Loucy (cell line): Measurements from ENCODE around the gene ARID3B.

Experiments used
- H2AFZ ChIP-seq: fragments of 200-600 bp; sonication (generic); 2 replicates; pipeline ENCODE4 v1.6.0; 2016; ENCODE audit warnings: antibody characterized with exemption, mild to moderate bottlenecking, low read length, moderate library complexity
- H3F3A ChIP-seq: fragments of 200-600 bp; 2 replicates; pipeline ENCODE4 v1.6.0; 2016; ENCODE audit warnings: antibody characterized with exemption, low read depth, mild to moderate bottlenecking
- H3K27me3 ChIP-seq: fragments of 200-600 bp; sonication (generic); 2 replicates; pipeline ENCODE4 v1.6.1; 2014; ENCODE audit warnings: low read length, mild to moderate bottlenecking; ENCODE audit not compliant: insufficient read depth, poor library complexity, severe bottlenecking
- H3K36me3 ChIP-seq: fragments of 200-600 bp; sonication (generic); 2 replicates; pipeline ENCODE4 v1.6.1; 2016; ENCODE audit warnings: low read length; ENCODE audit not compliant: insufficient read depth
- H3K4me1 ChIP-seq: fragments of 200-600 bp; sonication (generic); 2 replicates; pipeline ENCODE4 v1.5.1; 2014; ENCODE audit warnings: low read length, mild to moderate bottlenecking; ENCODE audit not compliant: insufficient read depth, poor library complexity, severe bottlenecking
- H3K4me2 ChIP-seq: fragments of 200-600 bp; sonication (generic); 2 replicates; pipeline ENCODE4 v1.6.0; 2014; ENCODE audit warnings: antibody characterized with exemption, low read length, low read depth, mild to moderate bottlenecking; ENCODE audit not compliant: poor library complexity, severe bottlenecking
- H3K4me3 ChIP-seq: fragments of 200-600 bp; sonication (generic); 2 replicates; pipeline ENCODE4 v1.5.1; 2014; ENCODE audit warnings: low read length, mild to moderate bottlenecking, mixed read lengths; ENCODE audit not compliant: poor library complexity, severe bottlenecking
- H3K79me2 ChIP-seq: fragments of 200-600 bp; sonication (generic); 2 replicates; pipeline ENCODE4 v1.6.1; 2014; ENCODE audit warnings: low read length; ENCODE audit not compliant: insufficient read depth
- H3K9ac ChIP-seq: fragments of 200-600 bp; sonication (generic); 2 replicates; pipeline ENCODE4 v1.6.0; 2014; ENCODE audit warnings: mild to moderate bottlenecking, low read depth, low read length, moderate library complexity; ENCODE audit not compliant: poor library complexity, severe bottlenecking
- H3K9me2 ChIP-seq: fragments of 200-600 bp; sonication (generic); replicated peaks from 2 replicates; pipeline ENCODE4 v1.6.1; 2016; ENCODE audit warnings: low read depth, low read length, mixed read lengths
- H3K9me3 ChIP-seq: fragments of 200-600 bp; sonication (generic); 2 replicates; pipeline ENCODE4 v1.6.1; 2014; ENCODE audit warnings: mild to moderate bottlenecking, antibody characterized with exemption, low read length, low read depth; ENCODE audit not compliant: insufficient read depth
- H4K20me1 ChIP-seq: fragments of 200-600 bp; sonication (generic); 2 replicates; pipeline ENCODE4 v1.6.0; 2014; ENCODE audit warnings: antibody characterized with exemption, low read length, mild to moderate bottlenecking; ENCODE audit not compliant: insufficient read depth, poor library complexity, severe bottlenecking
- CTCF ChIP-seq: fragments of 200-600 bp; sonication (generic); conservative IDR thresholded peaks from 2 replicates; pipeline ENCODE4 v1.5.1; 2014; ENCODE audit warnings: mild to moderate bottlenecking, antibody characterized with exemption, low read length
- EZH2phosphoT487 ChIP-seq: fragments of 200-600 bp; IDR thresholded peaks from 2 replicates; pipeline ENCODE4 v1.6.1; 2018; ENCODE audit warnings: antibody characterized with exemption, mild to moderate bottlenecking, moderate library complexity, borderline replicate concordance

ARID3B gene

GRCh38 chr15:74499366-74499765, 41.7 kb upstream of the ARID3B start:
- no peaks in the 10 kb centered on the region for H3K9me3 ChIP-seq
- H4K20me1 ChIP-seq, result no peaks in the 10 kb centered on the region
- no peaks in the 10 kb centered on the region for H3K27me3 ChIP-seq
- no peak overlapping the region for H3K4me2 ChIP-seq
- H3K9me2 ChIP-seq, result no peaks in the 10 kb centered on the region
- TF ChIP-seq CTCF, result no peak
- no peak for TF ChIP-seq EZH2phosphoT487
- H3K4me1 ChIP-seq, result no peaks in the 10 kb centered on the region
- no peaks in the 10 kb centered on the region for H3F3A ChIP-seq
- no peak overlapping the region for H3K9ac ChIP-seq
- H3K36me3 ChIP-seq, result no peaks in the 10 kb centered on the region
- no peaks in the 10 kb centered on the region for H3K79me2 ChIP-seq
- H2AFZ ChIP-seq, result no peak overlapping the region
- H3K4me3 ChIP-seq, result no peak overlapping the region

- no peaks in the 10 kb centered on the region for H3K9me3 ChIP-seq
- H3K4me1 ChIP-seq, result no peaks in the 10 kb centered on the region
- H3K4me3 ChIP-seq, result no peak overlapping the region
- TF ChIP-seq CTCF (no peak), EZH2phosphoT487 (no peak)
- no peak overlapping the region for H3K4me2 ChIP-seq
- H3K9ac ChIP-seq, result no peak overlapping the region
- H3K36me3 ChIP-seq, result no peaks in the 10 kb centered on the region
- H4K20me1 ChIP-seq, result no peaks in the 10 kb centered on the region
- H3K79me2 ChIP-seq, result no peaks in the 10 kb centered on the region
- no peak overlapping the region for H2AFZ ChIP-seq
- no peaks in the 10 kb centered on the region for H3K27me3 ChIP-seq
- H3K9me2 ChIP-seq, result no peaks in the 10 kb centered on the region
- H3F3A ChIP-seq, result no peaks in the 10 kb centered on the region
Measured at GRCh38 chr15:74500401-74500800, 40.6 kb upstream of the ARID3B start.

GRCh38 chr15:74502301-74502700, 38.7 kb upstream of the ARID3B start:
- no peaks in the 10 kb centered on the region for H3F3A ChIP-seq
- no peak overlapping the region for H3K4me3 ChIP-seq
- H3K36me3 ChIP-seq, result no peaks in the 10 kb centered on the region
- no peak overlapping the region for H3K4me2 ChIP-seq
- H2AFZ ChIP-seq, result no peak overlapping the region
- TF ChIP-seq CTCF, result peak; percentile 36; the same call in 1 of the 2 replicates
- no peak for TF ChIP-seq EZH2phosphoT487
- H3K79me2 ChIP-seq, result no peaks in the 10 kb centered on the region
- H3K9me2 ChIP-seq, result no peaks in the 10 kb centered on the region
- H3K4me1 ChIP-seq, result no peaks in the 10 kb centered on the region
- H3K9me3 ChIP-seq, result no peaks in the 10 kb centered on the region
- H4K20me1 ChIP-seq, result no peaks in the 10 kb centered on the region
- no peaks in the 10 kb centered on the region for H3K27me3 ChIP-seq
- H3K9ac ChIP-seq, result no peak overlapping the region
